ENCODE measurements around the gene PEMT.

GRCh38 chr17:17590883-17591354 is 589 bp downstream of the PEMT start:
- TF ChIP-seq CTCF (IDR thresholded peaks at IDR 0.05) (no peak), MAFK (IDR thresholded peaks at IDR 0.05; ENCODE audit: partially characterized antibody) (no peak), E2F6 (IDR thresholded peaks at IDR 0.05; ENCODE audit: borderline replicate concordance, low read depth) (no peak), EP300 (IDR thresholded peaks at IDR 0.05) (no peak), RFX5 (IDR thresholded peaks at IDR 0.05) (no peak), JUN (IDR thresholded peaks at IDR 0.05) (no peak), ZNF302 (CRISPR knock-in tag; IDR thresholded peaks at IDR 0.05) (no peak)
